Activated gamma-delta T cell treated with anti-CD3 and anti-CD28 coated beads, Interleukin-2, amount 50 U/mL, for 16 hours (primary cell): ENCODE data around the gene MBP.
"Not testable (repeated sequence)": the region's sequence is repeated elsewhere in the genome, so short reads cannot be mapped to it uniquely, and the experiment has no call there.

Experiments used
- DNase-seq: peaks from one replicate; pipeline ENCODE4 v3.0.0-alpha.2; 2020; ENCODE audit warnings: low read depth

MBP gene

GRCh38 chr18:77022116-77022515 lies 110.5 kb downstream of the MBP start:
- no peak for DNase-seq

- not testable (repeated sequence) for DNase-seq
These were observed 111.1 kb downstream of the MBP start for GRCh38 chr18:77021478-77021877.

GRCh38 chr18:77021075-77021474 lies 111.5 kb downstream of the MBP start:
- DNase-seq: no peak

GRCh38 chr18:77020561-77020960 lies 112.0 kb downstream of the MBP start:
- no peak for DNase-seq

- no peak for DNase-seq
These were observed 112.9 kb downstream of the MBP start for GRCh38 chr18:77019641-77020040.

GRCh38 chr18:77018650-77019049 lies 113.9 kb downstream of the MBP start:
- DNase-seq: not testable (repeated sequence)

- DNase-seq: no peak
These were observed 115.2 kb downstream of the MBP start for GRCh38 chr18:77017355-77017754.

- no peak for DNase-seq
These were observed 115.6 kb downstream of the MBP start for GRCh38 chr18:77016936-77017335.

- no peak for DNase-seq
These were observed 116.5 kb downstream of the MBP start for GRCh38 chr18:77015771-77016710.

- no peak for DNase-seq
These were observed 117.4 kb downstream of the MBP start for GRCh38 chr18:77015169-77015568.

GRCh38 chr18:77014538-77014937 lies 118.0 kb downstream of the MBP start:
- DNase-seq: no peak

- no peak for DNase-seq
These were observed 118.6 kb downstream of the MBP start for GRCh38 chr18:77013811-77014521.

- DNase-seq: no peak
These were observed 119.6 kb downstream of the MBP start for GRCh38 chr18:77012806-77013541.

GRCh38 chr18:77012120-77012519 lies 120.5 kb downstream of the MBP start:
- no peak for DNase-seq

- DNase-seq: no peak
These were observed 122.9 kb downstream of the MBP start for GRCh38 chr18:77009675-77010074.

GRCh38 chr18:77008576-77009315 lies 123.8 kb downstream of the MBP start:
- no peak for DNase-seq

GRCh38 chr18:77008006-77008405 lies 124.6 kb downstream of the MBP start:
- DNase-seq: no peak

GRCh38 chr18:77007251-77007650 lies 125.3 kb downstream of the MBP start:
- DNase-seq: no peak

GRCh38 chr18:77006305-77007175 lies 126.0 kb downstream of the MBP start:
- no peak for DNase-seq

- no peak for DNase-seq
These were observed 126.9 kb downstream of the MBP start for GRCh38 chr18:77005651-77006195.
